Activated effector memory CD4-positive, alpha-beta T cell treated with anti-CD3 and anti-CD28 coated beads, Interleukin-2, amount 50 U/mL, for 16 hours (primary cell): Measurements from ENCODE around the gene ACTN4.
A peak's percentile ranks its signal among the peaks of the same experiment; 100 is the strongest.

ENCODE experiments used
- DNase-seq: peaks from one replicate; pipeline ENCODE4 v3.0.0-alpha.2; 2020

ACTN4 gene

GRCh38 chr19:38727868-38728660 is 80.6 kb downstream of the ACTN4 start:
- no peak for DNase-seq

GRCh38 chr19:38728752-38729541 is 81.5 kb downstream of the ACTN4 start:
- no peak for DNase-seq

GRCh38 chr19:38729653-38730469 is 82.4 kb downstream of the ACTN4 start:
- DNase-seq: peak; percentile 92

- DNase-seq: no peak
Measured at GRCh38 chr19:38730470-38730730, 83.0 kb downstream of the ACTN4 start.

GRCh38 chr19:38730731-38731589 is 83.5 kb downstream of the ACTN4 start:
- no peak for DNase-seq

GRCh38 chr19:38731654-38732301 is 84.3 kb downstream of the ACTN4 start:
- DNase-seq: no peak

GRCh38 chr19:38733241-38733492 is 85.7 kb downstream of the ACTN4 start:
- no peak for DNase-seq

GRCh38 chr19:38733493-38734175 is 86.2 kb downstream of the ACTN4 start:
- DNase-seq: no peak

GRCh38 chr19:38734176-38734425 is 86.7 kb downstream of the ACTN4 start:
- no peak for DNase-seq

GRCh38 chr19:38734426-38735256 is 87.2 kb downstream of the ACTN4 start:
- DNase-seq: peak; percentile 74

GRCh38 chr19:38735257-38735686 is 87.8 kb downstream of the ACTN4 start:
- DNase-seq: peak; percentile 77

- DNase-seq: peak; percentile 86
Measured at GRCh38 chr19:38736036-38736412, 88.6 kb downstream of the ACTN4 start.

GRCh38 chr19:38736413-38737280 is 89.2 kb downstream of the ACTN4 start:
- peak; percentile 86 for DNase-seq

- no peak for DNase-seq
Measured at GRCh38 chr19:38737281-38737865, 89.9 kb downstream of the ACTN4 start.

GRCh38 chr19:38737921-38738737 is 90.7 kb downstream of the ACTN4 start:
- DNase-seq: no peak

GRCh38 chr19:38739440-38740256 is 92.2 kb downstream of the ACTN4 start:
- no peak for DNase-seq

- no peak for DNase-seq
Measured at GRCh38 chr19:38740257-38740592, 92.8 kb downstream of the ACTN4 start.

GRCh38 chr19:38740932-38741331 is 93.5 kb downstream of the ACTN4 start:
- no peak for DNase-seq
